Kidney epithelial cell (primary cell): ENCODE measurements around the gene ADARB1. TPM values are rescaled to one million over a fixed set of nuclear protein-coding genes. Genes with fewer than 3 reads are reported as not detected.

ENCODE experiments used
- DNase-seq: peaks from one replicate; pipeline ENCODE4 v3.0.0-alpha.2; 2010; ENCODE audit warnings: low read depth
- H3K27me3 ChIP-seq: 2 replicates; pipeline ENCODE4 v1.6.0; 2011; ENCODE audit warnings: low read length; ENCODE audit not compliant: control insufficient read depth, insufficient read depth
- H3K36me3 ChIP-seq: 2 replicates; pipeline ENCODE4 v1.5.1; 2011; ENCODE audit warnings: low read length; ENCODE audit not compliant: control insufficient read depth, insufficient read depth
- H3K4me3 ChIP-seq: 2 replicates; pipeline ENCODE4 v1.5.1; 2011; ENCODE audit warnings: low read depth, mild to moderate bottlenecking, control low read depth, low read length
- total RNA-seq: library from RNA; depleted of rRNA; stranded (reverse); fragments of >200 nt; gene quantifications from 2 replicates; pipeline ENCODE4 v1.2.3, GENCODE V29; 2015
- TF ChIP-seq, protein P1 (sequence below): IDR thresholded peaks from 2 replicates; pipeline ENCODE4 v1.5.1; 2011; ENCODE audit warnings: mild to moderate bottlenecking, moderate library complexity, low read length, control low read depth, inconsistent platforms; ENCODE audit not compliant: insufficient read depth, poor library complexity, severe bottlenecking

Gene ADARB1
- total RNA-seq, 1 donor from 2014 or later, result 6.9 TPM

DNA sequence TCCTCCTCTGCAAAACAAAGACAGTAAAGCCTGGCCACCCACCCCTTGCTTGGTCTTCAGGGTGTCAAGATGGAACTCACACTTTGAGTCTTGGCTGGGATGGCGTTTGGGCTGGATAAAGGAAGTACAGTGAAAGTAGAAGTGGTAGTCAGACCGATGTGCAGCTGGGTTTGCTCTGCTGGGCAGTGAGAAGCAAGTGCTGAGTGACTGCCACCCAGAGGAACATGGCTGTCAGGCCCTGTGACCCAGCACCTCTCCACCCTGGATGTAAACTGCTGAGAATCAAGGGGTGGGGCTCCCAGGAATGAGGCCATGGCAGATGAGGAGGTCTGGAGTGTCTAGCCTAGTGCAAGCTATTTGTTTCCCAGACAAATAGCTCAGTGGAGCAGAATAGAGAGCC lies 162.1 kb downstream of the ADARB1 start:
- TF ChIP-seq, protein P1, sequence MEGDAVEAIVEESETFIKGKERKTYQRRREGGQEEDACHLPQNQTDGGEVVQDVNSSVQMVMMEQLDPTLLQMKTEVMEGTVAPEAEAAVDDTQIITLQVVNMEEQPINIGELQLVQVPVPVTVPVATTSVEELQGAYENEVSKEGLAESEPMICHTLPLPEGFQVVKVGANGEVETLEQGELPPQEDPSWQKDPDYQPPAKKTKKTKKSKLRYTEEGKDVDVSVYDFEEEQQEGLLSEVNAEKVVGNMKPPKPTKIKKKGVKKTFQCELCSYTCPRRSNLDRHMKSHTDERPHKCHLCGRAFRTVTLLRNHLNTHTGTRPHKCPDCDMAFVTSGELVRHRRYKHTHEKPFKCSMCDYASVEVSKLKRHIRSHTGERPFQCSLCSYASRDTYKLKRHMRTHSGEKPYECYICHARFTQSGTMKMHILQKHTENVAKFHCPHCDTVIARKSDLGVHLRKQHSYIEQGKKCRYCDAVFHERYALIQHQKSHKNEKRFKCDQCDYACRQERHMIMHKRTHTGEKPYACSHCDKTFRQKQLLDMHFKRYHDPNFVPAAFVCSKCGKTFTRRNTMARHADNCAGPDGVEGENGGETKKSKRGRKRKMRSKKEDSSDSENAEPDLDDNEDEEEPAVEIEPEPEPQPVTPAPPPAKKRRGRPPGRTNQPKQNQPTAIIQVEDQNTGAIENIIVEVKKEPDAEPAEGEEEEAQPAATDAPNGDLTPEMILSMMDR, result no peak
- Histone ChIP-seq H3K27me3 (peaks cover 8% of the 10 kb centered on the region), H3K36me3 (no peaks in the 10 kb centered on the region), H3K4me3 (no peak overlapping the region)
- DNase-seq, result no peak

- Histone ChIP-seq H3K4me3 (no peak overlapping the region), H3K36me3 (no peaks in the 10 kb centered on the region), H3K27me3 (peaks cover 5% of the 10 kb centered on the region)
- no peak for DNase-seq
- TF ChIP-seq, protein P1, result no peak
Observed at GRCh38 chr21:45237401-45237800, 163.0 kb downstream of the ADARB1 start.

DNA sequence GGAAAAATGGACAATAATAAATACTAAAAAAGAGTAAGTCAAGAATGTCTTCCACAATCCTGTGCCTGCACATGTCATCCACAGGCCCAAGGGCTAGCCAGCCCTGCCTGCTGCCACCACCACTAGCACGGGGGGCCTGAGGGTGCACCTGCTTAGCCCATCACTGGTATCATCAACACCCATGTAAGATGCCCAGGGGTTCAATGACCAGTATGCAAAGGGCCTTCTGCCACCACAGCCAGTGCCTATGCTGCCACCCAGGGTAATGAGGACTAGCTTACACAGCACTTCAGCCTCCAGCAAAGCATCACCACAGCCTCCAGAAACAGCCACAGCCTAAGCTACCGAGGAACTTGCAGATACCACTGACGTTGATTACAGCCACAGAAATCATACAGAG lies 167.0 kb downstream of the ADARB1 start:
- H3K4me3 ChIP-seq, result no peak overlapping the region
- peaks cover 2% of the 10 kb centered on the region for H3K27me3 ChIP-seq
- H3K36me3 ChIP-seq, result no peaks in the 10 kb centered on the region
- TF ChIP-seq, protein P1, result no peak
- no peak for DNase-seq

DNA sequence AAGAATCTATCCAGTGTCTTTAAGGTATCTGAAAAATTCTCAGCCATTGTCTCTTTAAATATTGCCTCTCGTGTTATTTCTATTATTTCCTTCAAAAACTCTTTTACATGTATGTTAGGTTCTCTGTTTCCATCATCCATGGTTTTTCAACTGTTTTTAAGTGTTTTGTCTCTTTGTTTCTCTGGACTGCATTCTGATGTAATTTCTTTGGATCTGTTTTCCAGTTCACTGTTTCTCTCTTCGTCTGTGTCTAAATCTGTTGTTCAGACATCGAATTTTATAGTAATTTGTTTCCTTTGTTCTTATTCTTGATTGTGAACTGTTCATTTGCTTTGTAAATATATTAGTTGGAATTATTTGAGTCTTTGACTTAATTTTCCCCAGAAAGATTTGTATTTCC lies 169.2 kb downstream of the ADARB1 start:
- no peak for DNase-seq
- TF ChIP-seq, protein P1, result no peak
- Histone ChIP-seq H3K4me3 (no peak overlapping the region), H3K36me3 (no peaks in the 10 kb centered on the region), H3K27me3 (peaks cover 11% of the 10 kb centered on the region)

- Histone ChIP-seq H3K27me3 (peaks cover 13% of the 10 kb centered on the region), H3K4me3 (no peak overlapping the region), H3K36me3 (no peaks in the 10 kb centered on the region)
- TF ChIP-seq, protein P1, result no peak
- DNase-seq, result no peak
Observed at GRCh38 chr21:45244799-45245340, 170.5 kb downstream of the ADARB1 start.
